ENCODE data around the gene DYRK1A. TPM values are rescaled to one million over a fixed set of nuclear protein-coding genes. Genes with fewer than 3 reads are reported as not detected.
A peak's percentile ranks its signal among the peaks of the same experiment; 100 is the strongest.

DYRK1A gene
- total and polyA plus RNA-seq, 2 of the 13 experiments (the other 11 are each of a cell fraction or from before 2014, with no cell fraction given): 24.6 to 34.2 TPM

DNA sequence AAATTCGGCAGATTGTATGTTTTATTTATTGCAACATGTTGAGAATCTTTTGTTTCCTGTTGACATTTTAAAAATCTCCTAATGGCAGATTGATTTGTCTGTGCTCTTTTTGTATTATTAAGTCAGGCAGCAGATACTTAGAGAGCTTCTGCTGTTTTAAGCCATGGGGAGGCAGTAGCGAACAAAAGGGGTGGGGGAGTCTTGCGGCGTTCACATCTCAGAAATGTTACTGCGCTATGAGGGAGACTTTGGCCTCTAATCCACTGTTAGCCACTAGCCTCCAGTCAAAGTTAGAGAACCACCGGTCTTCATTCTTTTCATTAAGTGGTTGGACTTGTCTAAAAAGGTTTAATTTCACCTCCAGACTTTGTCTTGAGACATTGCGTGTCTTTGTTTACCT, 93.6 kb downstream of the DYRK1A start:
- in situ Hi-C loops (cut with HindIII; ENCODE audit: extremely low pct_ligation_motif_present, low pct_unique_long_range_greater_than_20kb) (no loop called here), intact Hi-C loops (cut with micrococcal nuclease; ENCODE audit: unreplicated experiment) (loop anchor here (1.0 kb wide), 1 partner anchor 122 kb away; no protein-coding TSS in a partner anchor)
- DNase-seq (ENCODE audit: low spot score) (no peak), FAIRE-seq (no peak), ATAC-seq (no peak)
- no peak overlapping the region for H2AFZ ChIP-seq (ENCODE audit: low read length)
- H3K36me3 ChIP-seq (replicated peaks in 1 of 2; ENCODE audit: control insufficient read depth in 1 of 2, insufficient read depth in 2 of 2, low read length in 2 of 2): peaks cover 4 to 14% of the 10 kb centered on the region in 2 experiments; a peak in 3 of 5 replicates
- H3K79me2 ChIP-seq (ENCODE audit: insufficient read depth, low read length): peaks cover 96% of the 10 kb centered on the region
- H3K4me1 ChIP-seq (ENCODE audit: insufficient read depth, low read length): peaks cover 47% of the 10 kb centered on the region
- H3K4me2 ChIP-seq (ENCODE audit: low read depth, low read length): no peak overlapping the region
- POLR2A ChIA-PET: no interaction called here
- CTCF ChIA-PET (ENCODE audit: low intra/inter-chr PET ratio, low total read pairs): no interaction called here
- no TSS peak for BruUV-seq (replicated peaks)
- H3K27me3 ChIP-seq (ENCODE audit: control insufficient read depth in 1 of 2, insufficient read depth in 2 of 2, low read length in 2 of 2): no peaks in the 10 kb centered on the region
- peak; percentile 17; the same call in 1 of the 2 replicates for TF ChIP-seq CTCF (CRISPR knock-in tag; IDR thresholded peaks at IDR 0.05)
- TF ChIP-seq ZNF180 (CRISPR knock-in tag; IDR thresholded peaks at IDR 0.05; ENCODE audit: borderline replicate concordance, low read depth): no peak
- TF ChIP-seq ZBTB33 (CRISPR knock-in tag; IDR thresholded peaks at IDR 0.05): peak; percentile 77
- no peak overlapping the region for H3K9ac ChIP-seq (ENCODE audit: insufficient read depth, low read depth, low read length)
- peaks cover 51% of the 10 kb centered on the region for H4K20me1 ChIP-seq (ENCODE audit: insufficient read depth, low read length)
- no peak overlapping the region for H3K4me3 ChIP-seq (replicated peaks in 1 of 3; ENCODE audit: insufficient read depth in 1 of 3, low read depth in 2 of 3, low read length in 3 of 3)
- WGBS (ENCODE audit: low lambda C conversion rate): 95% methylated on average over 7 of the region's 7 CpGs
- H3K27ac ChIP-seq (ENCODE audit: extremely low read length, insufficient read depth, low read length): no peak overlapping the region
- no peaks in the 10 kb centered on the region for H3K9me3 ChIP-seq (ENCODE audit: low read length)

DNA sequence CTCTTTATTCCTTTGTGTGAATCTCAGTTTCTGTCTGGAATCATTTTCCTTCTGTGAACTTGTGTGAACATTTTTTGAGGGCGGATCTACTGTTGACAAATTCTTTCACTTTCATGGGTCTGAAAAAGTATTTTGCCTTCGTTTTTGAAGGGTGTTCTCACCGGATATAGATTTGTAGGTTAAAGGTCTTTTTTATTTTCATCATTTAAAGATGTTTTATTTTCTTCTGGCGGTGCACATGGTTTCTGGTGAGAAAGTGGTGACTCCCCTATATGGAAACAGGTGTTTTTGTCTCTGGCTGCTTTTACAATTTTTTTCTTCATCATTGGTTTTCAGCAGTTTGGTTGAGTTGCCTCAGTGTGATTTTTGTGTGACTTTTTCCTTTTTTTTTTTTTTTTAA, 94.9 kb downstream of the DYRK1A start:
- Histone ChIP-seq H2AFZ (ENCODE audit: low read length) (no peak overlapping the region), H3K4me2 (ENCODE audit: low read depth, low read length) (no peak overlapping the region), H3K27me3 (ENCODE audit: control insufficient read depth in 1 of 2, insufficient read depth in 2 of 2, low read length in 2 of 2) (no peaks in the 10 kb centered on the region), H4K20me1 (ENCODE audit: insufficient read depth, low read length) (peaks cover 51% of the 10 kb centered on the region), H3K36me3 (replicated peaks in 1 of 2; ENCODE audit: control insufficient read depth in 1 of 2, insufficient read depth in 2 of 2, low read length in 2 of 2) (peaks cover 4 to 15% of the 10 kb centered on the region in 2 experiments; a peak in 3 of 5 replicates), H3K27ac (ENCODE audit: extremely low read length, insufficient read depth, low read length) (no peak overlapping the region), H3K4me3 (replicated peaks in 1 of 3; ENCODE audit: insufficient read depth in 1 of 3, low read depth in 2 of 3, low read length in 3 of 3) (no peak overlapping the region), H3K79me2 (ENCODE audit: insufficient read depth, low read length) (peaks cover 94% of the 10 kb centered on the region), H3K4me1 (ENCODE audit: insufficient read depth, low read length) (peaks cover 43% of the 10 kb centered on the region), H3K9me3 (ENCODE audit: low read length) (no peaks in the 10 kb centered on the region), H3K9ac (ENCODE audit: insufficient read depth, low read depth, low read length) (no peak overlapping the region)
- ChIA-PET CTCF (ENCODE audit: low intra/inter-chr PET ratio, low total read pairs) (no interaction called here), POLR2A (no interaction called here)
- TF ChIP-seq AKAP8 (CRISPR knock-in tag; IDR thresholded peaks at IDR 0.05): no peak
- no peak for TF ChIP-seq SSRP1 (CRISPR knock-in tag; IDR thresholded peaks at IDR 0.05)
- FAIRE-seq (no peak), DNase-seq (ENCODE audit: low spot score) (no peak), ATAC-seq (no peak)
- intact Hi-C loops (cut with micrococcal nuclease; ENCODE audit: unreplicated experiment) (no loop called here), in situ Hi-C loops (cut with HindIII; ENCODE audit: extremely low pct_ligation_motif_present, low pct_unique_long_range_greater_than_20kb) (no loop called here)
- 71% methylated on average over 4 of the region's 4 CpGs for WGBS (ENCODE audit: low lambda C conversion rate)
- no TSS peak for BruUV-seq (replicated peaks)
